AG09309 (cell line): Measurements from ENCODE around the gene ABCB10.

Experiments used
- DNase-seq: peaks from one replicate; pipeline ENCODE4 v3.0.0-alpha.2; 2010; ENCODE audit warnings: low read depth
- H3K4me3 ChIP-seq: 2 replicates; pipeline ENCODE4 v1.5.1; 2011; ENCODE audit warnings: mild to moderate bottlenecking, low read depth, low read length, moderate library complexity; ENCODE audit not compliant: control insufficient read depth
- CTCF ChIP-seq: IDR thresholded peaks from 2 replicates; pipeline ENCODE4 v1.5.1; 2011; ENCODE audit warnings: mild to moderate bottlenecking, low read depth, low read length, inconsistent platforms; ENCODE audit not compliant: insufficient read depth, control insufficient read depth; ENCODE audit errors: missing control alignments

ABCB10 gene

DNA sequence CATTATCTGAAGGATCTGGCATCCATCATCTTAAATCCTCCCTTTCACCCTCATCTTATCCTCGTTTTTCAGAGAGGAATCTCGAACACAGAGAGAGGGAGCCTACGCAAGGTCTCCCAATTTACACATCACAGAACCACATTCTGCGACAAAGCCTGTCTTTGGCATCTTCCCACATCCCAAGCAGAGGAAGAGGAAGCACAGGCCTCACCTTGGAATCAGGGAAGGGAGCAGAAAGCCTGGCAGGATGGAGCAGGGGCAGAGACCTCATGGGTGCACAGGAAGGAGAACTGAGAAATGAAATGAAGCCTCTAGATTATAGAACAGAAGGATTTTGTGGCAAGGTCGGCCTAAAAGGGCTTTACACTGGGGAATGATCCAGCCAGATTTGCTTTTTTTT is 5.8 kb downstream of the ABCB10 start:
- DNase-seq, result no peak
- no peak overlapping the region for H3K4me3 ChIP-seq
- no peak for TF ChIP-seq CTCF

DNA sequence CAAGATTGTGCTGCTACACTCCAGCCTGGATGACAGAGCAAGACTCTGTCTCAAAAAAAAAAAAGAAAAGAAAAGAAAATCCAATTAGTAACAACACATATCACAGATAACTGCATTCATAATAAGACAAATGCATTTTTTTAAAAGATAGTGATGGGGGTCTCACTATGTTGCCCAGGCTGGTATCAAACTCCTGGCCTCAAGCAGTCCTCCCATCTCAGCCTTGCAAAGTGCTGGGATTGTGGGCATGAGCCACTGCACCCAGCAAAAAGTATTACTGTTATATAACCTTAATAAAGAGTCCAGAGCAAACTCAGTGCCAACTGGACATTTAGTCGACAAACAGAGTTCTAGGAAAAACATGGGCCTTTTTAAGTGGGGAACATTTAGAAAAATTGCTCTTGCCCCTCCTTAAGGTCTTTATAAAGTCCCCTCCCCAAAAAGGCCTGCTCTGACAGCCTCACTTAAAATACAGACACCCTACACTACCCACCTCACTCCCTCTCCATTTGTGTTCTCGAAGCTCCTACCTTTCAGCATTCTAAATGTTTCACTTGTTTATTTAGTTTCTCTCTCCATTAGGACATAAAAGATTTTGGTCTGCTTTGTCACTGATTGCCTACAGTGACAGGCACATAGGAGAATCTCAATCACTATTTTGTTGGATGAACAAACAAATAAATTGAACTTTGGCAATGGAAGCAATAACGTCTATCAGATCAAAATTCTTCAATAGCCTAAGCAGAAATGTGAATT is 7.5 kb downstream of the ABCB10 start:
- DNase-seq, result no peak
- H3K4me3 ChIP-seq, result no peak overlapping the region

GRCh38 chr1:229547542-229547941 is 11.0 kb downstream of the ABCB10 start:
- no peak for TF ChIP-seq CTCF
- no peak overlapping the region for H3K4me3 ChIP-seq
- DNase-seq, result no peak

More for the DNA sequence above, 7.5 kb downstream of the ABCB10 start:
- TF ChIP-seq CTCF, result no peak

- DNase-seq, result no peak
- H3K4me3 ChIP-seq, result no peak overlapping the region
- TF ChIP-seq CTCF, result no peak
Observed at GRCh38 chr1:229544587-229544986, 13.9 kb downstream of the ABCB10 start.

- H3K4me3 ChIP-seq, result no peak overlapping the region
- no peak for TF ChIP-seq CTCF
- no peak for DNase-seq
Observed at GRCh38 chr1:229539863-229540506, 18.5 kb downstream of the ABCB10 start.

DNA sequence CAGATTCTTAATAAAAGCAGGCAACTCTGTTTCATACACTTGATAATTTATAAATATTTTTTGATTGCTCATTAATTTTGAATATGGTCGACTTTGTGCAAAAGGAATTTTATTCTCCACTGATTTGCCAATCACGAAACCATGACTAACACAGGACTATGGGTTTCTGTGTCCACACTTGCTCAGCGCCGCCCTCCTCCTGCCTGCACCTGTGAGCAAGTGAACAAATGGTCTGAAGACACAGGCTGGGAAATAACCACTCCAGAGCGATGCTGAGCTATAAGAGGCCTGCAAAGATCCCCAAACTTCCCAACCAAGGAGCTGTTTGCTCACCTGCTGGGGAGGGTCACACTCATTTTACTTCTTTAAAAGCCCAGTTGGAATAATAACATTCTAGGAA is 19.6 kb downstream of the ABCB10 start:
- no peak overlapping the region for H3K4me3 ChIP-seq
- TF ChIP-seq CTCF, result no peak
- no peak for DNase-seq
